Endothelial cell of umbilical vein (primary cell): ENCODE measurements around the gene KRTAP10-12.

ENCODE experiments used
- CTCF ChIP-seq, 2 donors: IDR thresholded peaks; 1 replicate in 1 of 2; 2 replicates in 1 of 2; pipeline ENCODE4 v1.5.1; 2011; ENCODE audit warnings: low read length in 2 of 2, mild to moderate bottlenecking in 2 of 2, moderate library complexity in 2 of 2, control low read depth in 1 of 2, inconsistent platforms in 1 of 2, low read depth in 1 of 2; ENCODE audit not compliant: insufficient read depth in 1 of 2; ENCODE audit errors: extremely low read depth in 1 of 2
- EZH2 ChIP-seq: IDR thresholded peaks from 2 replicates; pipeline ENCODE4 v1.6.1; 2012; ENCODE audit warnings: borderline replicate concordance, low read depth, mild to moderate bottlenecking, moderate library complexity, low read length, inconsistent platforms; ENCODE audit not compliant: severe bottlenecking
- FOS ChIP-seq: IDR thresholded peaks from 2 replicates; pipeline ENCODE4 v1.6.1; 2011; ENCODE audit warnings: mild to moderate bottlenecking, low read length, moderate library complexity, borderline replicate concordance; ENCODE audit not compliant: insufficient read depth
- JUN ChIP-seq: IDR thresholded peaks from 2 replicates; pipeline ENCODE4 v1.6.1; 2011; ENCODE audit warnings: borderline replicate concordance, low read depth; ENCODE audit not compliant: insufficient read length, insufficient read depth
- MAX ChIP-seq: IDR thresholded peaks from 2 replicates; pipeline ENCODE4 v1.6.1; 2011; ENCODE audit not compliant: insufficient read depth, insufficient read length
- POLR2A ChIP-seq: IDR thresholded peaks from 2 replicates; pipeline ENCODE4 v1.6.1; 2012; ENCODE audit warnings: low read depth, mild to moderate bottlenecking, control low read depth, low read length
- POLR2AphosphoS5 ChIP-seq: IDR thresholded peaks from 2 replicates; pipeline ENCODE4 v1.6.1; 2012; ENCODE audit warnings: low read depth, mild to moderate bottlenecking, control low read depth, low read length, moderate library complexity; ENCODE audit not compliant: insufficient read depth

- TF ChIP-seq CTCF (IDR thresholded peaks at IDR 0.05; ENCODE audit: extremely low read depth in 1 of 2, insufficient read depth in 1 of 2, low read depth in 1 of 2, low read length in 2 of 2) (no peak), EZH2 (no peak), POLR2AphosphoS5 (no peak), POLR2A (no peak), MAX (no peak), JUN (no peak), FOS (no peak)
These were observed 19.1 kb upstream of the KRTAP10-12 start for GRCh38 chr21:44677881-44678280.
